Stimulated activated CD4-positive, alpha-beta T cell treated with anti-CD3 and anti-CD28 coated beads, Interleukin-1b, Interleukin-23, amount 100 ng/mL, for 48 hours (primary cell): ENCODE data around the gene LIX1L.
"Not testable (repeated sequence)": the region's sequence is repeated elsewhere in the genome, so short reads cannot be mapped to it uniquely, and the experiment has no call there.

ENCODE experiments used
- DNase-seq: peaks from one replicate; pipeline ENCODE4 v3.0.0-alpha.2; 2020

Gene LIX1L

DNA sequence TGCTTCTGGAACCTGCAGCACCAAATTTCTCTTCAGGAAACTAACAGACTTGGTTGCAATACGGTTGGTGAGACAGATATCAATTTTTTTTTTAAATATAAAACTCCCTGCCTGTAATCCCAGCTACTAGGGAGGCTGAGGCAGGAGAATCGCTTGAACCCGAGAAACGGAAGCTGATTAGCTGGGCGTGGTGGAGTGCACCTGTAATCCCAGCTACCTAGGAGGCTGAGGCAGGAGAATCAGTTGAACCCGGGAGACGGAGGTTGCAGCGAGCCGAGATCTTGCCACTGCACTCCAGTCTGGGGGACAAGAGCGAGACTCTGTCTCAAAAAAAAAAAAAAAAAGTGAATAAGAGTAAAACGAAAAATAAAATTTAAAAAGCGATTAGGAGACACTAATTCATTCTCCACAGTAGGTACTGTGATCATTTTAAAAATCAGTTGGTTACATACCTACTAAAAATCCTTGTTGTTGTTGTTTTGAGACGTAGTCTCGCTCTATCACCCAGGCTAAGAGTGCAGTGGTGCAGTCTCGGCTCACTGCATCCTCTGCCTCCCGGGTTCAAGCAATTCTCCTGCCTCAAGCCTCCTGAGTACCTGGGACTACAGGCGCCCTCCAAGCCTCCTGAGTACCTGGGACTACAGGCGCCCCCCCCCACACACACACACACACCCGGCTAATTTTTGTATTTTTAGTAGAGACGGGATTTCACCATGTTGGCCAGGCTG is 29.7 kb downstream of the LIX1L start:
- DNase-seq: no peak

DNA sequence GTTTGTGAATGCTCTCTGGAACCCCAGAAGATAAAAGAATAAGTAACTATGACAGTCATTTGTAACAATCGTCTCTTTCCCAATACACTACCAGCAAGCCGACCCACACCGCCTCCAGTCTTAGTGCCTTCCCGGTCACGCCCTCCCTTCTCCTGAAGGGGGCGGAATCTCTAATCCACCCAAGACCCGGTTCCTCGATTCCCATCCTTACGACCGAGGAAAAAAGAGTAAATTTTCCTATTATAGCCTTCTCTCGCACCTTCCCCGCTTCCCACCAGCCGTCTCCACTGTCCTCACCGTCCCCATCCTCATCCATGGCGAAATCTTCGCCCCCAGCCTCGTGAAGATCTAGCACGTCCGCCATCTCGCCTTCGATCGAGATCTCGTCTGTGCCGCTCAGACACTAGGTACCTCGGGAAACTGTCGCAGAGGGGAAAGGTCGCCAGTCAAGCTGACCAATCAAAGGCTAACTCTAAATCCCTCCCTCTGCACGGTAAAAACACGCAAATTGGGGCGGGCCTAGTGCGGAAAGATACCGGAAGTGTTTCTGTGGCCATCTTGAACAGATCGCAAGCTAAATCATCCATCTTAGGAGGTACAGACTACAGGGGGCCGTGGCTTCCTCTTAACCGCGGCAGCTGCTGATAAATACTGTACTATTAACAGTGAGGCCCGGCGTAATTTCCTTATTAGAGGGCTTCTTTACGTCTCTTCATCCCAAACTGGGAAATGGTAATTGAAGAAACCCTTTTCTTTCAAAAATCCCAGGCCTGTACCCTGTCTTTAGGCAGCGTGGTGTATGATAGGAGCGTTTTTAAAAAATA is 30.5 kb downstream of the LIX1L start, which contains the start of gene RBM8A:
Gene RBM8A (minus strand): TSS at position 422 of the 824 bp plus-strand sequence. CDS start 58 bp downstream, at position 364.
- peak; percentile 96 for DNase-seq

DNA sequence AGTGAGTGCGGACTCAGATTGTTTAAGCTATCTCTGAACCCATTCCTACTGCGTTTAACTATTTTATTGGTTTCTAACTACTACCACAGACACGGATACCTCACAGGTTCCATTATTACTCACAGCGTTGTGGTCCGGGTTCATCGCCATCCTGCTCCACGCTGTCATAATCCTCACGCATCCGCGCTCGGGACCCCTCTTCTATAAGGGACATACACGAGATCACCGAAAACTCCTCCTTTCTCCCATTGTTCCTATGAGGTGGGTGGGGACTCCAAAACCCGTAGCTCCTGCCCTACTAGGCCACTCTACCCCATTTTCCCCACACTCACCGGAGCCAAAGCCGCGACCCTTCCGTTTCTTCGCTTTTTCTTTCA is 31.1 kb downstream of the LIX1L start:
- peak; percentile 70 for DNase-seq

- DNase-seq: no peak
Measured at GRCh38 chr1:145922266-145922665, 35.6 kb downstream of the LIX1L start.

DNA sequence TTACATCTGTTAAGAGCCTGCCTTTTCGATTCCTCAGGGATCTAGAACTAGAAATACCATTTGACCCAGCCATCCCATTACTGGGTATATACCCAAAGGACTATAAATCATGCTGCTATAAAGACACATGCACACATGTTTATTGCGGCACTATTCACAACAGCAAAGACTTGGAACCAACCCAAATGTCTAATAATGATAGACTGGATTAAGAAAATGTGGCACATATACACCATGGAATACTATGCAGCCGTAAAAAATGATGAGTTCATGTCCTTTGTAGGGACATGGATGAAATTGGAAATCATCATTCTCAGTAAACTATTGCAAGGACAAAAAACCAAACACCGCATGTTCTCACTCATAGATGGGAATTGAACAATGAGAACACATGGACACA is 37.5 kb downstream of the LIX1L start:
- DNase-seq: not testable (repeated sequence)

GRCh38 chr1:145918992-145919939 is 38.6 kb downstream of the LIX1L start:
- DNase-seq: peak; percentile 9

- DNase-seq: peak; percentile 90
Measured at GRCh38 chr1:145918144-145918991, 39.4 kb downstream of the LIX1L start, which contains the start of gene PEX11B. PEX11B (minus strand) TSS chr1:145918717; CDS start chr1:145918688, 29 bp downstream.

GRCh38 chr1:145917595-145917994 is 40.2 kb downstream of the LIX1L start:
- no peak for DNase-seq

DNA sequence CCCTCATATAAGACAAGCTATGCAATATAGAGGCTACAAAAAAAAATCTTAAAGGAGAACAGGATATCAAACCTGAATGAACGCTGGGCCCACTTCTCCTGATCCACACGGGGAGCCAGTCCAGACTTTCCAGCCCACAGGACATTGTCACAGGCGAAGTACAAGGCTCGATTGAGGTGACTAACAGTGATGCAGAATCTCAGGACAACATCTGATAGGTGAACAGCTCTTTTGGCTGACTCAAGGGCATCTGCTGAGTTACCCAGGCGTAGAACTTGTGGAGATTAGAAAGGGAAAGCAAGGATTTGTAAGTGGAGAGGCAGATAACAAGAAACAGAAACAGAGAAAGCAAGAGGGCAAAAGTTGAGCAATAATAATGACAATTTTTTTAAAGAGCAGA is 41.1 kb downstream of the LIX1L start:
- DNase-seq: peak; percentile 17

DNA sequence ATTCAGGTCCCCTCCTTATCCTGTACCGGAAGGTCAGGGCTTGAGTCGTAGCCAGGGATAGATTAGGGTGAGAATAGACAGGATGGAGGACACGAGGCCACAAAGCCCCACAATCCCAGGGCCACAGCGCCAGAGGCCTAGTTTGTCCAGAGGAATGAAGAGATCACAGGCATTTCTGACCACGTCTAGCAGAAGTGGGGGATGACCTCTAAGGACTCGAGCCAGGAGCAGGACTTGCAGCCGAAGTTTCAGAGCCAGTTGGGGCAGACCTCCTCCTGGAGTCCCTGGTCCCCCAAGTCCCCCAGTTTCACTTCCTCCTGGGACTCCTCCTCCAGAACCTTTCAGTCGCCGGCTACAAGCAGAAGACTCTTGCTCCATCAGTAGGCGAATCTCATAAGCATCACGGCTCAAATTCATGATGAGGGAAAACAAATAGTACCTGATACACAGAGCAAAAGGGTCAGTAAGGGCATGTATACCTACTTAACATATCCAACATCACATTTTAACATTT is 45.6 kb downstream of the LIX1L start:
- no peak for DNase-seq

- DNase-seq: no peak
Measured at GRCh38 chr1:145908653-145909052, 49.2 kb downstream of the LIX1L start.

- no peak for DNase-seq
Measured at GRCh38 chr1:145906954-145907753, 50.7 kb downstream of the LIX1L start.

DNA sequence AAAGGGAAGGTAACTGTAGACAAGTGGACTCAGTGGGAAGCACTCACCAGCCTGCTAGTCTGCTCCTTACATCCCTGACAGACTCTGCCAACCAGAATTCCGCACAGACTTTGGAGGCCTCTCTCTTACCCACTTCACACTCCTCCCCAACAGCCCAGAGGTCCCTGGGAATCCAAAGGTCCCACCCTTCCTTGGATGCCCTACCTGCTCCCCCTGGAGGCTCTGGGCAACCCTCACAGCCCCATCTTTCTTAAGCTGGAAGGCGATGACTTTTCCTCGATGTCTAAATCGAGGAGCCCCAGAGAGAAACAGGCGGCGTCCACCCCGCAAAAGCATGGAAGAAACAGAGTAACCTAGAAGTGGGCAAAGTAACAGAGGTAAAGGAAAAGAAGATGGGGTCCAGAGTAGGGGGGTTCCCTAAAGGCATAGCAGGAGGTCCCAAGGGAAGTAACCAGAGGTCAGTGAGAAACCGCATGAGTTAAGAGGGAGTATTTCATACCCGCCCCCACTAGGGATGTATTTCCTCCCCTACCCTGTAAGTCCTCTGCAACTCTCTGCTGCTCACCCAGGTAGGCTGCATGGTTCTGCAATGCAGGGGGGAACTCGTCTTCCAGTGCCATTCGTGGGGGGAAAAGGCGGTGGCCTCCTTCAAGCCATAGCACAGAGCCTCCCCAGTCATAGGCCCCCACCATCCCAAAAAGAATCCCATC is 56.4 kb downstream of the LIX1L start:
- no peak for DNase-seq

DNA sequence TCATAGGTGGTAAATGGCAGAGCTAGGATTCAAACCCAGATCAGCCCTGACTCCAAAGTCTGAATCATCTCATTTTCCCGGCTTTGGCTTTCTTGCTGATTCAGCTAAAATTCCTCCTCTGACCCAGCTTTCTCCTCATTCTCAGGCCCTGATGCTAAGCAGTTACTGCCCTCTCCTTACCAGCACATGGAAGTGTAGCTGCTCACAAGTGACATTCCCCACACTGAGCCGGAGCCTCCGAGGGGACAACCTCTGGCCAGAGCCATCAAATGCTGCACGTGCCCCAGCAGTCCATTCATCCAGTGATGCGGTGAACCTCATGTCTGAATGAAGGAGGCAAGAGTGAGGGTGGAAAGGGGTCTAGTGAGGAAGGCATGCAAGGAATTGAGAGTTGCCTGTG is 59.1 kb downstream of the LIX1L start:
- DNase-seq: no peak

DNA sequence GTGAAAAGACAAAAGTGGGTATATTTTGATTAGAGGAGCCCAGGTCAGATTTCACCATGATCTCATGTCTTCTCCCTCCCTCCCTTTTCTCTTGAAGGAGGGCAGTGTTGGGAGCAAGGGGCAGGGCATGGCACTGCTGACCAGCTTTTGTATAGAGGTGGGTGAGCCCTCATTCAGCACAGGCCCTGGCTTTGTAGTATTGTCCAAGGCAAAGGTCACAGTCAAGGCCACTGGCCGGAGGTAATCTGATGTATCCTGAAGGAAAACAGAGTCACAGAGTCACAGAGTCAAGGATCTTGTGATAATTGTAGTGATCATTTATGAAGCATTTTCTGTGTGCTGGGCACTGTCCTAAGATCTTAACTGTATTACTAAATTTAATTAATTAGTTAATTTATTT is 59.8 kb downstream of the LIX1L start:
- DNase-seq: no peak

- no peak for DNase-seq
Measured at GRCh38 chr1:145895471-145895870, 62.3 kb downstream of the LIX1L start.

GRCh38 chr1:145893306-145894055 is 64.3 kb downstream of the LIX1L start:
- DNase-seq: no peak

DNA sequence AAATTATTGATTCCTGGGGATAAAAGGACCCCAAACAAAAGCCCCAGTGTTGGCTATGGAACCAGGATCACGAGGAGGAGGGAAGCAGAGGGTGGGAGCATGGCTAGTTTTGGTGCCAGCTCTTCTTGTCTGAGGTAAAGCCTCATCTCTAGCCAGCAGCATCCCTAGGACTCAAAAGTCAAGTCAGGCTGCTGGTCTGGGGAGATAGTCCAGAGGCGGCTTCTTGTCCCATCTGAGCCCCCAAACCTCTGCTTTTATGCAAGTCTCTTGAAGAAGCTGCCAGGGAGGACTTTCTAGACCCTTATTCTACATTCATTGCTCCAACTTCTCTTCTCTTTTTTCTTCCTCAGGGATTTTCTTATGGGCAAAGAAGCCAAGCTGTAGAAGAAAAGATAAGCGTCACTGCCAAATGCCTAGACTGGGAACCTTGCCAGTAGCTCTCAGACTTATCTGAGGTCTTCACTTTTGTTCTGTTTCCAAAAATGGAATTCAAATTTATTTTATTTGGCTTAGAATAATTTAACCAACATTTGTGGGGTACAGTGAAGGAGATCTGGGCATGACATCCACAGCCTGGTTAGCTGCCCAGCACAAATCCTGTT is 65.2 kb downstream of the LIX1L start:
- DNase-seq: no peak
